Measurements from ENCODE around the gene LRMDA.

Gene LRMDA

DNA sequence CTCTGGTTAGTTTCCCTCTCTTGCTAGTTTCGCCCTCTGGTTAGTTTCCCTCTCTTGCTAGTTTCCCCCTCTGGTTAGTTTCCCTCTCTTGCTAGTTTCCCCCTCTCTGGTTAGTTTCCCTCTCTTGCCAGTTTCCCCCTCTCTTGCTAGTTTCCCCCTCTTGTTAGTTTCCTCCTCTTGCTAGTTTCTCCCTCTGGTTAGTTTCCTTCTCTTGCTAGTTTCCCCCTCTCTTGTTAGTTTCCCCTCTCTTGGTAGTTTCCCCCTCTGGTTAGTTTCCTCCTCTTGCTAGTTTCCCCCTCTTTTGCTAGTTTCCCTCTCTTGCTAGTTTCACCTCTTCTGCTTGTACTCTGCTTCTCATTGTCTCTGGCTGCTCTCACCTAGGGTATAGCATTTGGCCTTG is 613.8 kb downstream of the LRMDA start:
- DNase-seq (ENCODE audit: low read depth): no peak
- TF ChIP-seq, protein P1, sequence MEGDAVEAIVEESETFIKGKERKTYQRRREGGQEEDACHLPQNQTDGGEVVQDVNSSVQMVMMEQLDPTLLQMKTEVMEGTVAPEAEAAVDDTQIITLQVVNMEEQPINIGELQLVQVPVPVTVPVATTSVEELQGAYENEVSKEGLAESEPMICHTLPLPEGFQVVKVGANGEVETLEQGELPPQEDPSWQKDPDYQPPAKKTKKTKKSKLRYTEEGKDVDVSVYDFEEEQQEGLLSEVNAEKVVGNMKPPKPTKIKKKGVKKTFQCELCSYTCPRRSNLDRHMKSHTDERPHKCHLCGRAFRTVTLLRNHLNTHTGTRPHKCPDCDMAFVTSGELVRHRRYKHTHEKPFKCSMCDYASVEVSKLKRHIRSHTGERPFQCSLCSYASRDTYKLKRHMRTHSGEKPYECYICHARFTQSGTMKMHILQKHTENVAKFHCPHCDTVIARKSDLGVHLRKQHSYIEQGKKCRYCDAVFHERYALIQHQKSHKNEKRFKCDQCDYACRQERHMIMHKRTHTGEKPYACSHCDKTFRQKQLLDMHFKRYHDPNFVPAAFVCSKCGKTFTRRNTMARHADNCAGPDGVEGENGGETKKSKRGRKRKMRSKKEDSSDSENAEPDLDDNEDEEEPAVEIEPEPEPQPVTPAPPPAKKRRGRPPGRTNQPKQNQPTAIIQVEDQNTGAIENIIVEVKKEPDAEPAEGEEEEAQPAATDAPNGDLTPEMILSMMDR (IDR thresholded peaks at IDR 0.05; ENCODE audit: control insufficient read depth, extremely low read depth, insufficient read depth): no peak
- H3K4me3 ChIP-seq (ENCODE audit: low read depth, low read length): no peak overlapping the region

DNA sequence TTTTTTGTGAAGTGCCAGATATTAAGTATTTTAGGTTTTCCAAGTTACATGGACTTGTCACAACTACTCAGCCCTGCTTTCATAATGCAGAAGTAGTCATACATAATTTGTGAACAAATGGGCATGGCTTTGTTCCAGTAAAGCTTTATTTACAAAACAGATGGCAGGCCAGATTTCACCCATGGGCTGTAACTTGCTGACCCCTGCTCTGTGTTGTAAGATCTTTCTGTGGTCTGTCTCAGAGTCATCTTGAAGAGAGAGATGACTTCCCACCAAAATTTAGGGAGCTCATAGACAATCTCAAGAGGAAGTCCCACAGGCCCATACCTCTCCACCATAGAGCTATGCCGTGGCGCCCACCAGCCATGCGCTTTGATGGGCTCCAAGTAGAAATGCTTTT is 616.1 kb downstream of the LRMDA start:
- DNase-seq (ENCODE audit: low read depth): no peak
- TF ChIP-seq, protein P1 (IDR thresholded peaks at IDR 0.05; ENCODE audit: control insufficient read depth, extremely low read depth, insufficient read depth): no peak

DNA sequence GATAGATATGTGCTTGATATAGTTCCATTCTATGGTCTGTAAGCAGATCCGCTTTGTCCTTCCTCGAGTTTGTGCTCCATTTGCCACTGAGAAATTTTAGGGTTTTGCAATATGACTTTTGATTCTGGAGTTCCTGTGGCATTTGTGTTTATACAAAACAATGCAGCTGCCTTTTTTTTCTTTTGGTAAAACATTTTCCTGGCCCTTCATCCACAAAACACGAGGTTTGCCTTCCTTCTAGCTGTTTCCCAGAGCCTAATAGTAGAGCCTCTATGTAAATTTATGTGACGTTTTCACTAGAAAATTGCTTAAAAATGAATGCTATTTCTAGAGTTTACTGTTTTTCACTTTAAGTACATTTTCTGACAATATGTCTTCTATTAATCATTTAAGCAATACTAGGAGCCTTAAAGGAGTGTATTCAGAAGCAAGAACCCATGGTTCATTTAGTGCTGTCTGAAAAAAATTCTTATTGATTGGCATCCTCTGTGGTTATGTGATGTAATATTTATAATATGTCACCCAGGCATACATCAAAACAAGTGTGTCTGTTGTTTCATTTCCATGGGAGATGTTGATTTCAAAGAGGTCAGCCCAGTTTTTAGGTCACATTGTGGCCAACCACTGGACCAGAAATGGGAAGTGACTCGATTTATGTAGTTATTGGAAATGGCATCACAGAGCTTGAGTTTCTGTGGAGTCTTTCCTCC is 618.3 kb downstream of the LRMDA start:
- TF ChIP-seq, protein P1 (IDR thresholded peaks at IDR 0.05; ENCODE audit: control insufficient read depth, extremely low read depth, insufficient read depth): no peak
- DNase-seq (ENCODE audit: low read depth): no peak
- no peak overlapping the region for H3K4me3 ChIP-seq (ENCODE audit: low read depth, low read length)

More for the DNA sequence above, 616.1 kb downstream of the LRMDA start:
- no peak overlapping the region for H3K4me3 ChIP-seq (ENCODE audit: low read depth, low read length)

DNA sequence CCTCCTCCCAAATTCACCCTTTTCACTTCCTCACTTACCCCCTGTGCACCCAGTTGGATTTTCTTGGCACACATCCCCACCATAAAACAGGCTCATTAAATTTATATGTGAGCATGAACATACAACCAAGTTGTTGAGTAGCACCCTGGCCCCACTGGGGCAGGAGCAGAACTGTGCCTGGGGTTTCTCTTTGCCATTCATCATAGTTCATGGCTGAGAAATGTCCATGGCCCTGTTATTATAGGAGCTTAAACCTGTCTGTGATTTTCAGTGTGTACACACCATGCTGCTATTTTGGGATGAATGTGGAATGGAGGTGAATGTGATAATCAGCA is 618.8 kb downstream of the LRMDA start:
- peak; percentile 97 for DNase-seq (ENCODE audit: low read depth)
- no peak overlapping the region for H3K4me3 ChIP-seq (ENCODE audit: low read depth, low read length)
- TF ChIP-seq, protein P1 (IDR thresholded peaks at IDR 0.05; ENCODE audit: control insufficient read depth, extremely low read depth, insufficient read depth): no peak

DNA sequence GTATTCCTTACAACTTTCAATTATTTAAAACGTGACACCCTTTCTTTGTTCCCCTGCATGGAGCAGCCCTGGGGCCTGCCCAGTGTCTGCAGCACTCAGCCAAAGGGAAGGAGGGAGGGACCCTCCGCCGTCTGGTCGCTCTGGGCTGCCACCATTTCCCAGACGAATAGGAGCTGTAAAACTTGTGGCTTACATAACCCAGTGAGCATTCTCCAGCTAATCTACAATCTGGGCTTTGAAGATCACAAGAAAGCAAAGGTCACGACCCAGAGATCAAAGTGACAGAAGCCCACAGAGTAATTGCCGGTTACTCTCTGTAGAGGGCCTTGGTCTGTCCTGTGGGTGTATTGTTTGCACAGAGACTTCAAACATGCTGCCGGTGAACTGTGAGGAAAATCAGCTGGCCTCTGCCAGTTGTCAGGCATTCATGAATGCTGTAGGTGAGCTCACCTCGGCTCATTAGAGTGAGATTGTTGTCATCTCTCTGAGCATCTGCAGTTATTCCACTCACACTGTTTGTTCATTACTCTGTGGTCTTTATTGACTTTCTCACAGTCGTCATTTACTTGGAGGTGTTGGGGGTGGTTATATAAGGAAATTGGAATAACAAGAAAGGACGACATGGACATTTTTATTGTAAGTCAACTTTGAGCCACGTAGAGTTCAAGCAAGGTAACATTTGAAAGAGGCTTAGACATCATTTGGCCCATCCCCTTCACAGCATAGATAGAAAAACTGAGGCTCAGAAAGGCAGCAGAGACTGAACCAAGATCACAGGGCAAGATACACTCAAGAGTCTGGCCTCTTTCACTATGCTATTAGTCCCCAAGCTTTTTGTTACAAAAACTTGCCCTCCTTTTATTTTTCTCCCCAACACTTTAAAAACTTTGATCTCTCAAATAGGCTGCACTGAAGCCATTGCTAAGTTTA is 619.8 kb downstream of the LRMDA start:
- no peak overlapping the region for H3K4me3 ChIP-seq (ENCODE audit: low read depth, low read length)
- peak; percentile 96 for DNase-seq (ENCODE audit: low read depth)
- TF ChIP-seq, protein P1 (IDR thresholded peaks at IDR 0.05; ENCODE audit: control insufficient read depth, extremely low read depth, insufficient read depth): no peak

DNA sequence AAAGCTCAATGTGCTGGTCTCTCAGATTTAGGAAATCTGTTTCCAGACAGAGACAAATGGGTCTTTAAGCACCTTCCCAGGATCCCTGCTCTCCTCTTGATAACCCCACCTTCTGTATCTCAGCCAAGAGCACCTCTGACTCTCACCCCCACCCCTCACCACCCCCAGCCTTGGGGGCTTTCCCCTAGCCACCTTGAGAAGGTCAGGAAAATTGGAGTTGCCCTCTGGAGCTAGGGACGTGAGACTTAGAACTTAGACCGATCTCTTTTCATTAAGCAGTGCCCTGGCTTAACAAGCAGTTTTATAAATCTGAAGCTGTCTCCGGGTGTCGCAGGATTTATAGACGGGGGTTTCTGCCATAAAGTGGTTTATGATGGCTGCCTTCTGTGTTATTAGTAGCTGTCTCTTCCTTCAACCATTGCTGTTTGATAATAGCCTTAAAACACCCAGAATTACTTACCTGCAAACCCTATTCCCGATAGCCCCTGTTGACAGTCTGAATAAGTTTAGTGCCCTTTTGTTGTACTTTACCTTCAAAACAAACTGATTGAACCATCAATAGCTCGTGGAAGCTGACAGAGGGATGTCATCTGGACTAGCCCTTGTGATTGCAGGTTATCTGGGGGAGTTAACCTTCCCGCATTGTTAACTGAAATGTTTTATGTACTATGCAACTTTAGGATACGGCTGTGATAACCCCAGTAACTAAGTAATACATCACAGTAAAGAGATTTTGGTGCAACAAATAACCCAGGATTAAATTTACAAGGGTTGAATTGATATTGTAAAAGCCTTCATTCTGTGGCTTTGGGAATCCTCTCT is 621.5 kb downstream of the LRMDA start:
- TF ChIP-seq, protein P1 (IDR thresholded peaks at IDR 0.05; ENCODE audit: control insufficient read depth, extremely low read depth, insufficient read depth): no peak
- H3K4me3 ChIP-seq (ENCODE audit: low read depth, low read length): no peak overlapping the region
- DNase-seq (ENCODE audit: low read depth): no peak

All from LNCaP clone FGC (cell line).